WTC11 (cell line): Measurements from ENCODE around the gene RPS21. TPM values are rescaled to one million over a fixed set of nuclear protein-coding genes. Genes with fewer than 3 reads are reported as not detected.

Source experiments
- ATAC-seq: fragments of 200-7000 bp; cut with Tn5 transposase; 2 replicates; pipeline ENCODE4 v1.10.0; 2021; ENCODE audit warnings: mild to moderate bottlenecking, moderate library complexity
- CTCF ChIA-PET: fragments of 300-600 bp; sonication (Branson Sonifier 250); formaldehyde crosslinking; loops from one replicate; lab custom pipeline; 2021; ENCODE audit warnings: antibody characterized with exemption; lab: Charles Lee
- POLR2A ChIA-PET: fragments of 350-600 bp; sonication (Branson Sonifier 250); formaldehyde crosslinking; loops from one replicate; lab custom pipeline; 2021; ENCODE audit warnings: antibody characterized with exemption; lab: Charles Lee
- DNase-seq: peaks from one replicate; pipeline ENCODE4 v3.0.0; 2021; ENCODE audit warnings: low spot score
- H3K27ac Mint-ChIP-seq: 2 replicates; pipeline ENCODE4 v1.8.0; 2021; ENCODE audit warnings: mixed read lengths
- H3K27me3 Mint-ChIP-seq: 2 replicates; pipeline ENCODE4 v1.8.0; 2021; ENCODE audit warnings: low read depth, mild to moderate bottlenecking, moderate library complexity, mixed read lengths
- H3K36me3 Mint-ChIP-seq: 2 replicates; pipeline ENCODE4 v1.8.0; 2021; ENCODE audit warnings: mixed read lengths
- H3K4me1 Mint-ChIP-seq: 2 replicates; pipeline ENCODE4 v1.8.0; 2022; ENCODE audit warnings: mixed read lengths
- H3K4me3 Mint-ChIP-seq: 2 replicates; pipeline ENCODE4 v1.8.0; 2021; ENCODE audit warnings: mild to moderate bottlenecking, moderate library complexity, mixed read lengths
- H3K9me3 Mint-ChIP-seq: 2 replicates; pipeline ENCODE4 v1.8.0; 2021; ENCODE audit warnings: mixed read lengths
- AFF4 ChIP-seq: sonication (generic); formaldehyde crosslinking; IDR thresholded peaks from 2 replicates; pipeline ENCODE4 v1.8.1; 2023; ENCODE audit warnings: mild to moderate bottlenecking, missing genetic modification reagents, borderline replicate concordance
- CREB1 ChIP-seq: sonication (generic); formaldehyde crosslinking; IDR thresholded peaks from 2 replicates; pipeline ENCODE4 v1.8.0; 2023; ENCODE audit warnings: mild to moderate bottlenecking, missing genetic modification reagents
- ETV6 ChIP-seq: sonication (generic); formaldehyde crosslinking; IDR thresholded peaks from 2 replicates; pipeline ENCODE4 v1.8.1; 2022; ENCODE audit warnings: mild to moderate bottlenecking, missing genetic modification reagents
- FOXK1 ChIP-seq: sonication (generic); formaldehyde crosslinking; IDR thresholded peaks from 2 replicates; pipeline ENCODE4 v1.8.0; 2022; ENCODE audit warnings: mild to moderate bottlenecking, moderate library complexity, missing genetic modification reagents
- FOXP1 ChIP-seq: sonication (generic); formaldehyde crosslinking; IDR thresholded peaks from 2 replicates; pipeline ENCODE4 v1.8.0; 2022; ENCODE audit warnings: missing genetic modification reagents, mild to moderate bottlenecking, moderate library complexity, borderline replicate concordance
- GABPB1 ChIP-seq: sonication (generic); formaldehyde crosslinking; IDR thresholded peaks from 2 replicates; pipeline ENCODE4 v1.8.1; 2023; ENCODE audit warnings: mild to moderate bottlenecking, missing genetic modification reagents
- GTF2I ChIP-seq: fragments of 250-450 bp; sonication (Bioruptor Pico); conservative IDR thresholded peaks from 2 replicates; pipeline ENCODE4 v1.4.0; 2021; ENCODE audit warnings: mild to moderate bottlenecking
- KAT7 ChIP-seq: sonication (generic); formaldehyde crosslinking; IDR thresholded peaks from 2 replicates; pipeline ENCODE4 v1.8.1; 2023; ENCODE audit warnings: missing genetic modification reagents, mild to moderate bottlenecking, borderline replicate concordance
- NFATC4 ChIP-seq: fragments of 250-450 bp; sonication (Bioruptor Pico); IDR thresholded peaks from 2 replicates; pipeline ENCODE4 v1.9.0; 2021; ENCODE audit warnings: mild to moderate bottlenecking
- NFE2L1 ChIP-seq: sonication (generic); formaldehyde crosslinking; IDR thresholded peaks from 2 replicates; pipeline ENCODE4 v1.8.1; 2023; ENCODE audit warnings: missing genetic modification reagents
- PRDM15 ChIP-seq: sonication (generic); formaldehyde crosslinking; IDR thresholded peaks from 2 replicates; pipeline ENCODE4 v1.8.0; 2022; ENCODE audit warnings: missing genetic modification reagents
- PREB ChIP-seq: sonication (generic); formaldehyde crosslinking; IDR thresholded peaks from 2 replicates; pipeline ENCODE4 v1.8.1; 2022; ENCODE audit warnings: mild to moderate bottlenecking, missing genetic modification reagents, moderate library complexity, borderline replicate concordance
- PRRX2 ChIP-seq: fragments of 250-450 bp; sonication (Bioruptor Pico); IDR thresholded peaks from 2 replicates; pipeline ENCODE4 v1.8.0; 2021; ENCODE audit warnings: mild to moderate bottlenecking
- TP53 ChIP-seq: sonication (generic); formaldehyde crosslinking; IDR thresholded peaks from 2 replicates; pipeline ENCODE4 v1.8.1; 2023; ENCODE audit warnings: mild to moderate bottlenecking, missing genetic modification reagents
- ZNF281 ChIP-seq: sonication (generic); formaldehyde crosslinking; IDR thresholded peaks from 2 replicates; pipeline ENCODE4 v1.8.0; 2023; ENCODE audit warnings: mild to moderate bottlenecking, missing genetic modification reagents
- ZNF423 ChIP-seq: fragments of 250-450 bp; sonication (Bioruptor Pico); IDR thresholded peaks from 2 replicates; pipeline ENCODE4 v2.1.2; 2022; ENCODE audit warnings: mild to moderate bottlenecking, moderate library complexity
- ZNF425 ChIP-seq: fragments of 250-450 bp; sonication (Bioruptor Pico); conservative IDR thresholded peaks from 2 replicates; pipeline ENCODE4 v1.9.0; 2021; ENCODE audit warnings: mild to moderate bottlenecking
- total RNA-seq: library from RNA; stranded (reverse); gene quantifications from 3 replicates; pipeline ENCODE4 v1.2.3, GENCODE V29; 2021

Gene RPS21
- total RNA-seq, 1 experiment from 2014 or later = 2,016 TPM

GRCh38 chr20:62376112-62377063 is 10.5 kb upstream of the RPS21 start (continued):
- TF ChIP-seq KAT7 (no peak), ZNF423 (CRISPR knock-in tag) (peak; percentile 12; the same call in 1 of the 2 replicates)

- POLR2A ChIA-PET = interaction anchor here (4.0 kb wide), 1 partner anchor 10 kb away, joined by 29 read pairs; the partner anchor contains the start of gene LAMA5
- peaks cover 5% of the 10 kb centered on the region for H3K36me3 Mint-ChIP-seq
- ATAC-seq (no peak), DNase-seq (no peak)
- H3K9me3 Mint-ChIP-seq = peaks cover 5% of the 10 kb centered on the region
- H3K4me3 Mint-ChIP-seq = no peak overlapping the region
- CTCF ChIA-PET = interaction anchor here (7.4 kb wide), 1 partner anchor 11 kb away, joined by 89 read pairs; the partner anchor contains the start of gene LAMA5
- peak overlapping the region; percentile 94 for H3K27ac Mint-ChIP-seq
- no peaks in the 10 kb centered on the region; the same call in 1 of the 2 replicates for H3K27me3 Mint-ChIP-seq
- no peak for TF ChIP-seq CREB1
- TF ChIP-seq ZNF281 (CRISPR knock-in tag) = 0 out of 2 replicates have a peak, but pooled peaks have one; percentile 37
- H3K4me1 Mint-ChIP-seq = peaks cover 31% of the 10 kb centered on the region
These were observed 9.8 kb upstream of the RPS21 start for GRCh38 chr20:62377064-62377461.

GRCh38 chr20:62377615-62378178 is 9.2 kb upstream of the RPS21 start:
- H3K4me1 Mint-ChIP-seq = peaks cover 31% of the 10 kb centered on the region
- no peak overlapping the region for H3K4me3 Mint-ChIP-seq
- H3K9me3 Mint-ChIP-seq = peaks cover 7% of the 10 kb centered on the region
- ChIA-PET CTCF (interaction anchor here (1.2 to 7.4 kb wide), 2 partner anchors 11 to 16 kb away, joined by 5 to 89 read pairs; partner anchors contain the start of gene LAMA5), POLR2A (interaction anchor here (0.6 to 4.0 kb wide), 2 partner anchors 11 to 1064 kb away, joined by 5 to 29 read pairs; partner anchors contain the start of gene LAMA5)
- peaks cover 10% of the 10 kb centered on the region for H3K36me3 Mint-ChIP-seq
- no peaks in the 10 kb centered on the region; the same call in 1 of the 2 replicates for H3K27me3 Mint-ChIP-seq
- ATAC-seq = no peak
- DNase-seq = no peak
- peak overlapping the region; percentile 94; the same call in 1 of the 2 replicates for H3K27ac Mint-ChIP-seq
- TF ChIP-seq FOXK1 (no peak), FOXP1 (no peak), NFE2L1 (CRISPR knock-in tag) (no peak), GABPB1 (CRISPR knock-in tag) (no peak), PRDM15 (CRISPR knock-in tag) (no peak), TP53 (no peak), PRRX2 (CRISPR knock-in tag) (no peak), NFATC4 (no peak), ZNF425 (no peak), PREB (CRISPR knock-in tag) (no peak), ETV6 (no peak), AFF4 (CRISPR knock-in tag) (no peak), GTF2I (no peak)
